Measurements from ENCODE around the gene TMEM52. TPM values are rescaled to one million over a fixed set of nuclear protein-coding genes. Genes with fewer than 3 reads are reported as not detected.
"Not testable (repeated sequence)": the region's sequence is repeated elsewhere in the genome, so short reads cannot be mapped to it uniquely, and the experiment has no call there.

Gene TMEM52
- total RNA-seq, 1 donor from 2014 or later, result not detected

GRCh38 chr1:1894354-1895059 lies 24.6 kb downstream of the TMEM52 start:
- DNase-seq (ENCODE audit: low spot score), result no peak

- no peak for DNase-seq (ENCODE audit: low spot score)
Observed at GRCh38 chr1:1893997-1894353, 25.1 kb downstream of the TMEM52 start.

GRCh38 chr1:1893291-1893985 lies 25.6 kb downstream of the TMEM52 start:
- no peak for DNase-seq (ENCODE audit: low spot score)

GRCh38 chr1:1892763-1893120 lies 26.3 kb downstream of the TMEM52 start:
- DNase-seq (ENCODE audit: low spot score), result no peak

GRCh38 chr1:1892079-1892762 lies 26.9 kb downstream of the TMEM52 start:
- no peak for DNase-seq (ENCODE audit: low spot score)

GRCh38 chr1:1891349-1892078 lies 27.6 kb downstream of the TMEM52 start:
- DNase-seq (ENCODE audit: low spot score), result peak; percentile 74

- DNase-seq (ENCODE audit: low spot score), result peak; percentile 89
Observed at GRCh38 chr1:1890506-1891348, 28.4 kb downstream of the TMEM52 start, which contains the start of gene GNB1. Gene GNB1 (minus strand): TSS chr1:1891087. CDS start chr1:1825453, 65,634 bp downstream.

- no peak for DNase-seq (ENCODE audit: low spot score)
Observed at GRCh38 chr1:1889847-1890505, 29.1 kb downstream of the TMEM52 start.

- DNase-seq (ENCODE audit: low spot score), result no peak
Observed at GRCh38 chr1:1889090-1889750, 29.9 kb downstream of the TMEM52 start.

GRCh38 chr1:1883890-1884289 lies 35.2 kb downstream of the TMEM52 start:
- not testable (repeated sequence) for DNase-seq (ENCODE audit: low spot score)

GRCh38 chr1:1883092-1883873 lies 35.8 kb downstream of the TMEM52 start:
- DNase-seq (ENCODE audit: low spot score), result no peak

GRCh38 chr1:1881727-1882126 lies 37.4 kb downstream of the TMEM52 start:
- DNase-seq (ENCODE audit: low spot score), result no peak

- DNase-seq (ENCODE audit: low spot score), result no peak
Observed at GRCh38 chr1:1880617-1881312, 38.3 kb downstream of the TMEM52 start.

- no peak for DNase-seq (ENCODE audit: low spot score)
Observed at GRCh38 chr1:1879942-1880341, 39.1 kb downstream of the TMEM52 start.

GRCh38 chr1:1877865-1878436 lies 41.1 kb downstream of the TMEM52 start:
- DNase-seq (ENCODE audit: low spot score), result no peak

GRCh38 chr1:1876335-1876930 lies 42.6 kb downstream of the TMEM52 start:
- no peak for DNase-seq (ENCODE audit: low spot score)

- DNase-seq (ENCODE audit: low spot score), result no peak
Observed at GRCh38 chr1:1875932-1876331, 43.1 kb downstream of the TMEM52 start.

GRCh38 chr1:1874901-1875300 lies 44.2 kb downstream of the TMEM52 start:
- no peak for DNase-seq (ENCODE audit: low spot score)
